SK-N-SH (cell line): ENCODE results near the gene LRRC75A. TPM values are rescaled to one million over a fixed set of nuclear protein-coding genes. Genes with fewer than 3 reads are reported as not detected.

ENCODE experiments used
- CTCF ChIA-PET: fragments of 300-600, 350-600 bp; formaldehyde crosslinking; extraction: SDS; loops from one replicate; lab custom pipeline; 2021; lab: Yijun Ruan, JAX
- POLR2A ChIA-PET: fragments of 350-600 bp; sonication (Branson Sonifier 250); formaldehyde crosslinking; extraction: SDS; loops from one replicate; lab custom pipeline; 2020; ENCODE audit warnings: antibody characterized with exemption, inconsistent platforms; lab: Yijun Ruan, JAX
- DNase-seq: peaks from one replicate; pipeline ENCODE4 v3.0.0; 2012
- H2AFZ ChIP-seq: fragments of 200-600 bp; sonication (generic); 2 replicates; pipeline ENCODE4 v1.8.1; 2016; ENCODE audit warnings: antibody characterized with exemption, mild to moderate bottlenecking, low read depth
- H3F3A ChIP-seq: fragments of 200-600 bp; sonication (generic); replicated peaks from 2 replicates; pipeline ENCODE3; 2016; ENCODE audit warnings: antibody characterized with exemption, mild to moderate bottlenecking; ENCODE audit not compliant: insufficient read depth
- H3K27ac ChIP-seq, 2 experiments: fragments of 200-500 bp in 1 of 2; fragments of 200-600 bp in 1 of 2; sonication (Bioruptor generic) in 1 of 2; sonication (generic), shearing (Covaris generic) in 1 of 2; 2 replicates each; pipeline versions ENCODE4 v1.5.1 to v1.6.1; 2014 to 2016; ENCODE audit warnings: low read depth in 2 of 2, inconsistent platforms in 1 of 2, low read length in 1 of 2, mild to moderate bottlenecking in 1 of 2, mixed read lengths in 1 of 2
- H3K27me3 ChIP-seq: fragments of 200-600 bp; sonication (generic), shearing (Covaris generic); 2 replicates; pipeline ENCODE4 v1.6.1; 2016; ENCODE audit warnings: mixed run types; ENCODE audit not compliant: insufficient read depth
- H3K36me3 ChIP-seq, 2 experiments: fragments of 200-500 bp in 1 of 2; fragments of 200-600 bp in 1 of 2; sonication (Bioruptor generic) in 1 of 2; sonication (generic) in 1 of 2; replicated peaks in 1 of 2; 2 replicates each; pipeline versions ENCODE3 to v1.5.1; 2014 to 2016; ENCODE audit warnings: low read length in 1 of 2, mild to moderate bottlenecking in 1 of 2; ENCODE audit not compliant: insufficient read depth in 2 of 2, control insufficient read depth in 1 of 2
- H3K4me1 ChIP-seq, 2 experiments: fragments of 200-500 bp in 1 of 2; fragments of 200-600 bp in 1 of 2; sonication (Bioruptor generic) in 1 of 2; sonication (generic), shearing (Covaris generic) in 1 of 2; 2 replicates each; pipeline versions ENCODE4 v1.5.1 to v1.6.1; 2014 to 2016; ENCODE audit warnings: low read depth in 1 of 2, low read length in 1 of 2, mixed run types in 1 of 2; ENCODE audit not compliant: insufficient read depth in 2 of 2, control insufficient read depth in 1 of 2
- H3K4me2 ChIP-seq: fragments of 200-600 bp; sonication (generic), shearing (Covaris generic); 2 replicates; pipeline ENCODE4 v1.6.1; 2017; ENCODE audit warnings: mixed run types
- H3K4me3 ChIP-seq, 2 experiments: fragments of 200-500 bp in 1 of 2; fragments of 200-600 bp in 1 of 2; sonication (Bioruptor generic) in 1 of 2; sonication (generic), shearing (Covaris generic) in 1 of 2; 2 replicates each; pipeline versions ENCODE4 v1.5.1 to v1.8.1; 2014 to 2016; ENCODE audit warnings: low read depth in 2 of 2, inconsistent platforms in 1 of 2, low read length in 1 of 2, mild to moderate bottlenecking in 1 of 2, mixed read lengths in 1 of 2, moderate library complexity in 1 of 2
- H3K79me2 ChIP-seq: fragments of 200-600 bp; sonication (generic); 2 replicates; pipeline ENCODE4 v1.8.1; 2017; ENCODE audit warnings: mild to moderate bottlenecking; ENCODE audit not compliant: insufficient read depth
- H3K9ac ChIP-seq: fragments of 200-600 bp; sonication (generic); 2 replicates; pipeline ENCODE4 v1.6.1; 2017; ENCODE audit warnings: mixed run types
- H3K9me2 ChIP-seq: fragments of 200-600 bp; sonication (generic); 2 replicates; pipeline ENCODE4 v1.6.1; 2017; ENCODE audit warnings: mixed run types
- H3K9me3 ChIP-seq: fragments of 200-600 bp; sonication (generic); 2 replicates; pipeline ENCODE4 v1.6.1; 2017; ENCODE audit warnings: mixed run types, mild to moderate bottlenecking, moderate library complexity
- H4K20me1 ChIP-seq: fragments of 200-600 bp; sonication (generic); 2 replicates; pipeline ENCODE4 v1.6.1; 2017; ENCODE audit warnings: mild to moderate bottlenecking, mixed run types; ENCODE audit not compliant: insufficient read depth
- CTCF ChIP-seq: fragments of 200-600 bp; sonication (generic); IDR thresholded peaks from 2 replicates; pipeline ENCODE4 v1.6.1; 2017; ENCODE audit warnings: antibody characterized with exemption, mild to moderate bottlenecking, moderate library complexity
- FOXJ3 ChIP-seq: sonication (generic); formaldehyde crosslinking; IDR thresholded peaks from 2 replicates; pipeline ENCODE4 v1.5.1; 2020; ENCODE audit warnings: mild to moderate bottlenecking, missing genetic modification reagents
- JUND ChIP-seq: IDR thresholded peaks from 2 replicates; pipeline ENCODE4 v1.4.0; 2012
- MEF2A ChIP-seq: IDR thresholded peaks from 2 replicates; pipeline ENCODE4 v1.4.0; 2012; ENCODE audit warnings: low read depth, borderline replicate concordance
- POLR2AphosphoS5 ChIP-seq: IDR thresholded peaks from 2 replicates; pipeline ENCODE4 v1.6.1; 2012; ENCODE audit warnings: low read depth, low read length
- RCOR1 ChIP-seq: fragments of 150-350 bp; IDR thresholded peaks from 2 replicates; pipeline ENCODE4 v1.6.1; 2017; ENCODE audit warnings: antibody characterized with exemption, low read length
- REST ChIP-seq: IDR thresholded peaks from 2 replicates; pipeline ENCODE4 v1.6.1; 2012; ENCODE audit warnings: mild to moderate bottlenecking, low read depth, low read length, moderate library complexity
- RXRA ChIP-seq: IDR thresholded peaks from 2 replicates; pipeline ENCODE4 v1.4.0; 2012; ENCODE audit warnings: low read depth, mild to moderate bottlenecking, borderline replicate concordance
- SIN3A ChIP-seq: IDR thresholded peaks from 2 replicates; pipeline ENCODE4 v1.6.1; 2012; ENCODE audit warnings: low read depth, mild to moderate bottlenecking, low read length, moderate library complexity, borderline replicate concordance
- SMC3 ChIP-seq: IDR thresholded peaks from 2 replicates; pipeline ENCODE4 v1.6.1; 2012; ENCODE audit warnings: low read depth, low read length, improper control_type of control experiment
- TAF1 ChIP-seq: IDR thresholded peaks from 2 replicates; pipeline ENCODE4 v1.6.1; 2012; ENCODE audit warnings: low read depth, mild to moderate bottlenecking, low read length, moderate library complexity, borderline replicate concordance
- TCF12 ChIP-seq: IDR thresholded peaks from 2 replicates; pipeline ENCODE4 v1.4.0; 2012
- USF1 ChIP-seq: IDR thresholded peaks from 2 replicates; pipeline ENCODE4 v1.4.0; 2012; ENCODE audit warnings: low read depth, borderline replicate concordance
- WGBS: methylation state at CpG from one replicate; pipeline ENCODE4 v1.1.6; 2017; ENCODE audit warnings: low lambda C conversion rate; 5-methylcytosine and 5-hydroxymethylcytosine counted together
- polyA plus RNA-seq, 3 experiments: library from polyadenylated mRNA; depleted of rRNA; stranded (reverse); fragments of >200 nt; gene quantifications; 2 replicates each; pipeline ENCODE4 v1.2.3, GENCODE V29; 2012

Gene LRRC75A
- polyA plus RNA-seq, 1 of the 3 experiments (the other 2 are of a cell fraction) = 1.2 TPM

- Histone ChIP-seq H3K4me2 (no peak overlapping the region), H3K9me2 (no peaks in the 10 kb centered on the region), H3K4me3 (no peak overlapping the region), H3F3A (no peaks in the 10 kb centered on the region), H3K36me3 (no peaks in the 10 kb centered on the region), H4K20me1 (no peaks in the 10 kb centered on the region), H3K79me2 (no peaks in the 10 kb centered on the region), H3K9me3 (no peaks in the 10 kb centered on the region), H2AFZ (no peak overlapping the region), H3K9ac (no peak overlapping the region), H3K4me1 (peaks cover 0 to 34% of the 10 kb centered on the region in 2 experiments; a peak in 1 of 4 replicates), H3K27me3 (no peaks in the 10 kb centered on the region), H3K27ac (no peak overlapping the region)
- POLR2A ChIA-PET = no interaction called here
- CTCF ChIA-PET = interaction anchor here (33.7 kb wide), 1 partner anchor 62 kb away, joined by 746 read pairs; no protein-coding TSS in a partner anchor
- 87% methylated on average over 11 of the region's 11 CpGs for WGBS
- TF ChIP-seq TAF1 (no peak), MEF2A (no peak), REST (no peak), JUND (no peak), SMC3 (no peak), CTCF (no peak), FOXJ3 (CRISPR knock-in tag) (no peak), TCF12 (no peak), USF1 (no peak), POLR2AphosphoS5 (no peak), SIN3A (no peak), RXRA (no peak), RCOR1 (no peak)
- no peak for DNase-seq
These were observed 32.7 kb downstream of the LRRC75A start for GRCh38 chr17:16459271-16459670.
